ENCODE results near the gene PIGR. TPM values are rescaled to one million over a fixed set of nuclear protein-coding genes. Genes with fewer than 3 reads are reported as not detected.
"Not testable (repeated sequence)": the region's sequence is repeated elsewhere in the genome, so short reads cannot be mapped to it uniquely, and the experiment has no call there.

PIGR gene
- polyA plus RNA-seq, 1 donor (not counting 4 experiments of a cell fraction or from before 2014, with no cell fraction given): 0.01 TPM

GRCh38 chr1:206925106-206925736 is 21.0 kb downstream of the PIGR start:
- H4K20me1 ChIP-seq (ENCODE audit: control insufficient read depth, extremely low read depth, insufficient read depth, low read length): no peaks in the 10 kb centered on the region

GRCh38 chr1:206924592-206925105 is 21.6 kb downstream of the PIGR start:
- Histone ChIP-seq H3K9me1 (ENCODE audit: control insufficient read depth, extremely low read depth, insufficient read depth, low read length) (no peaks in the 10 kb centered on the region), H3K27me3 (ENCODE audit: control insufficient read depth, extremely low read depth, insufficient read depth, low read length) (no peaks in the 10 kb centered on the region), H4K20me1 (ENCODE audit: control insufficient read depth, extremely low read depth, insufficient read depth, low read length) (no peaks in the 10 kb centered on the region), H2AFZ (ENCODE audit: control insufficient read depth, low read length) (no peak overlapping the region), H3K27ac (ENCODE audit: control insufficient read depth, insufficient read depth, low read length) (no peak overlapping the region), H3K36me3 (ENCODE audit: control insufficient read depth in 2 of 2, extremely low read depth in 1 of 2, insufficient read depth in 2 of 2, low read length in 2 of 2) (no peaks in the 10 kb centered on the region), H3K4me2 (ENCODE audit: control insufficient read depth, extremely low read depth, insufficient read depth, low read depth, low read length) (no peak overlapping the region), H3K9me3 (ENCODE audit: control insufficient read depth, low read depth, low read length) (no peaks in the 10 kb centered on the region), H3K9ac (ENCODE audit: control insufficient read depth, extremely low read depth, insufficient read depth, low read length) (no peak overlapping the region), H3K4me1 (ENCODE audit: control insufficient read depth, extremely low read depth, insufficient read depth, low read length) (no peaks in the 10 kb centered on the region), H3K4me3 (ENCODE audit: control insufficient read depth in 2 of 3, extremely low read depth in 1 of 3, insufficient read depth in 2 of 3, low read depth in 1 of 3, low read length in 3 of 3) (no peak overlapping the region), H3K79me2 (ENCODE audit: control insufficient read depth, insufficient read depth, low read length) (no peaks in the 10 kb centered on the region)
- DNase-seq (ENCODE audit: low read depth, low spot score) (no peak), FAIRE-seq (no peak)
- dilution Hi-C loops (cut with MboI; ENCODE audit: extremely low pct_ligation_motif_present, low sequenced_read_pairs): loop anchor here (10.0 kb wide), 1 partner anchor 60 kb away; no protein-coding TSS in a partner anchor
- no peak for TF ChIP-seq EZH2 (IDR thresholded peaks at IDR 0.05; ENCODE audit: low read length)
- no peak for TF ChIP-seq CTCF (optimal IDR thresholded peaks at IDR 0.05 in 1 of 3, IDR thresholded peaks at IDR 0.05 in 1 of 3, conservative IDR thresholded peaks at IDR 0.05 in 1 of 3; ENCODE audit: extremely low read depth in 1 of 3, insufficient read depth in 2 of 3, low read length in 3 of 3)

More at GRCh38 chr1:206925106-206925736, 21.0 kb downstream of the PIGR start:
- Histone ChIP-seq H3K9me1 (ENCODE audit: control insufficient read depth, extremely low read depth, insufficient read depth, low read length) (no peaks in the 10 kb centered on the region), H3K27ac (ENCODE audit: control insufficient read depth, insufficient read depth, low read length) (no peak overlapping the region), H3K4me2 (ENCODE audit: control insufficient read depth, extremely low read depth, insufficient read depth, low read depth, low read length) (no peak overlapping the region), H2AFZ (ENCODE audit: control insufficient read depth, low read length) (no peak overlapping the region), H3K4me3 (ENCODE audit: control insufficient read depth in 2 of 3, extremely low read depth in 1 of 3, insufficient read depth in 2 of 3, low read depth in 1 of 3, low read length in 3 of 3) (no peak overlapping the region), H3K27me3 (ENCODE audit: control insufficient read depth, extremely low read depth, insufficient read depth, low read length) (no peaks in the 10 kb centered on the region), H3K9me3 (ENCODE audit: control insufficient read depth, low read depth, low read length) (no peaks in the 10 kb centered on the region), H3K9ac (ENCODE audit: control insufficient read depth, extremely low read depth, insufficient read depth, low read length) (no peak overlapping the region), H3K79me2 (ENCODE audit: control insufficient read depth, insufficient read depth, low read length) (no peaks in the 10 kb centered on the region), H3K36me3 (ENCODE audit: control insufficient read depth in 2 of 2, extremely low read depth in 1 of 2, insufficient read depth in 2 of 2, low read length in 2 of 2) (no peaks in the 10 kb centered on the region), H3K4me1 (ENCODE audit: control insufficient read depth, extremely low read depth, insufficient read depth, low read length) (no peaks in the 10 kb centered on the region)
- DNase-seq (ENCODE audit: low read depth, low spot score) (no peak), FAIRE-seq (no peak)
- dilution Hi-C loops (cut with MboI; ENCODE audit: extremely low pct_ligation_motif_present, low sequenced_read_pairs): loop anchor here (10.0 kb wide), 1 partner anchor 60 kb away; no protein-coding TSS in a partner anchor
- TF ChIP-seq CTCF (optimal IDR thresholded peaks at IDR 0.05 in 1 of 3, IDR thresholded peaks at IDR 0.05 in 1 of 3, conservative IDR thresholded peaks at IDR 0.05 in 1 of 3; ENCODE audit: extremely low read depth in 1 of 3, insufficient read depth in 2 of 3, low read length in 3 of 3): peak in 1 of 3 experiments; percentile 45
- TF ChIP-seq EZH2 (IDR thresholded peaks at IDR 0.05; ENCODE audit: low read length): no peak

GRCh38 chr1:206923961-206924557 is 22.2 kb downstream of the PIGR start:
- H4K20me1 ChIP-seq (ENCODE audit: control insufficient read depth, extremely low read depth, insufficient read depth, low read length); H2AFZ ChIP-seq (ENCODE audit: control insufficient read depth, low read length); H3K36me3 ChIP-seq (ENCODE audit: control insufficient read depth in 2 of 2, extremely low read depth in 1 of 2, insufficient read depth in 2 of 2, low read length in 2 of 2); H3K4me2 ChIP-seq (ENCODE audit: control insufficient read depth, extremely low read depth, insufficient read depth, low read depth, low read length); H3K4me3 ChIP-seq (ENCODE audit: control insufficient read depth in 2 of 3, extremely low read depth in 1 of 3, insufficient read depth in 2 of 3, low read depth in 1 of 3, low read length in 3 of 3); H3K27me3 ChIP-seq (ENCODE audit: control insufficient read depth, extremely low read depth, insufficient read depth, low read length); H3K79me2 ChIP-seq (ENCODE audit: control insufficient read depth, insufficient read depth, low read length); H3K4me1 ChIP-seq (ENCODE audit: control insufficient read depth, extremely low read depth, insufficient read depth, low read length); DNase-seq (ENCODE audit: low read depth, low spot score); H3K27ac ChIP-seq (ENCODE audit: control insufficient read depth, insufficient read depth, low read length); H3K9me3 ChIP-seq (ENCODE audit: control insufficient read depth, low read depth, low read length); H3K9me1 ChIP-seq (ENCODE audit: control insufficient read depth, extremely low read depth, insufficient read depth, low read length); H3K9ac ChIP-seq (ENCODE audit: control insufficient read depth, extremely low read depth, insufficient read depth, low read length); FAIRE-seq: not testable (repeated sequence)
- dilution Hi-C loops (cut with MboI; ENCODE audit: extremely low pct_ligation_motif_present, low sequenced_read_pairs): loop anchor here (10.0 kb wide), 1 partner anchor 61 kb away; no protein-coding TSS in a partner anchor

All from keratinocyte (primary cell).